Esophagus mucosa (tissue), 1 donor: Measurements from ENCODE around the gene CRTC3. TPM values are rescaled to one million over a fixed set of nuclear protein-coding genes. Genes with fewer than 3 reads are reported as not detected.
A peak's percentile ranks its signal among the peaks of the same experiment; 100 is the strongest.
"Not testable (repeated sequence)": the region's sequence is repeated elsewhere in the genome, so short reads cannot be mapped to it uniquely, and the experiment has no call there.

Source experiments
- ATAC-seq: fragments of 200-7000 bp; cut with Tn5 transposase; one replicate; pipeline ENCODE4 v1.9.1; 2020
- total RNA-seq: library from RNA; stranded (reverse); gene quantifications from one replicate; pipeline ENCODE4 v1.2.4, GENCODE V29; 2023
- donor health status: DM: yes; HTN: yes; CAD: no.

Gene CRTC3
- total RNA-seq, 1 donor from 2014 or later, result 13.0 TPM

GRCh38 chr15:90680371-90680935, 150.7 kb downstream of the CRTC3 start:
- ATAC-seq, result peak; percentile 70

- ATAC-seq, result no peak
These were observed 151.3 kb downstream of the CRTC3 start for GRCh38 chr15:90681056-90681455.

- ATAC-seq, result no peak
These were observed 151.8 kb downstream of the CRTC3 start for GRCh38 chr15:90681480-90681879.

GRCh38 chr15:90683371-90683770, 153.6 kb downstream of the CRTC3 start:
- no peak for ATAC-seq

- no peak for ATAC-seq
These were observed 154.2 kb downstream of the CRTC3 start for GRCh38 chr15:90683876-90684275.

- ATAC-seq, result no peak
These were observed 154.6 kb downstream of the CRTC3 start for GRCh38 chr15:90684281-90684680.

GRCh38 chr15:90685591-90686434, 156.1 kb downstream of the CRTC3 start:
- ATAC-seq, result no peak

GRCh38 chr15:90686435-90687218, 156.9 kb downstream of the CRTC3 start:
- ATAC-seq, result no peak

- ATAC-seq, result not testable (repeated sequence)
These were observed 159.7 kb downstream of the CRTC3 start for GRCh38 chr15:90689326-90689961.

- no peak for ATAC-seq
These were observed 160.9 kb downstream of the CRTC3 start for GRCh38 chr15:90690585-90690984.

- ATAC-seq, result no peak
These were observed 161.6 kb downstream of the CRTC3 start for GRCh38 chr15:90691369-90691768.

- ATAC-seq, result no peak
These were observed 162.5 kb downstream of the CRTC3 start for GRCh38 chr15:90691982-90692773.

Other genes with a start within 250 kb of the CRTC3 start
- 2.4 TPM for gene ZNF774, start 177.6 kb upstream of the CRTC3 start, total RNA-seq
- gene IQGAP1, start 141.7 kb upstream of the CRTC3 start, total RNA-seq, result 157 TPM
- 4.3 TPM for gene BLM, start 187.4 kb downstream of the CRTC3 start, total RNA-seq